ENCODE measurements around the gene GSK3B. TPM values are rescaled to one million over a fixed set of nuclear protein-coding genes. Genes with fewer than 3 reads are reported as not detected.

Gene GSK3B
- total RNA-seq, 6 donors from 2014 or later, result 41.4 to 84.9 (median 48.0) TPM

DNA sequence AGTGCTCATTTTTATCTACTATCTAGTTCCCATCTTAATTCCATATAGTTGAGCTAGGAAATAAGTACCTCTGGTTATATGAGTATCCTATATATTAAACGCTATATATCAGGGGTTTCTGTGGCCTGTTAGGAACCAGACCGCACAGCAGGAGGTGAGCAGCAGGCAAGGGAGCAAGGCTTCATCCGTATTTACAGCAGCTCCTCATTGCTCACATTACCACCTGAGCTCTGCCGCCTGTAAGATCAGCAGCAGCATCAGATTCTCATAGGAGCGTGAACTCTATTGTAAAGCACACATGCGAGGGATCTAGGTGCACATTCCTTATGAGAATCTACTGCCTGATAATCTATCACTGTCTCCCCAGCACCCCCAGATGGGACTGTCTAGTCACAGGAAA, 23.0 kb downstream of the GSK3B start:
- no peak overlapping the region for H3K27ac ChIP-seq
- no peak for DNase-seq
- H3K4me3 ChIP-seq, result no peak overlapping the region
- TF ChIP-seq POLR2A (IDR thresholded peaks at IDR 0.05), result no peak
- TF ChIP-seq, protein P1, sequence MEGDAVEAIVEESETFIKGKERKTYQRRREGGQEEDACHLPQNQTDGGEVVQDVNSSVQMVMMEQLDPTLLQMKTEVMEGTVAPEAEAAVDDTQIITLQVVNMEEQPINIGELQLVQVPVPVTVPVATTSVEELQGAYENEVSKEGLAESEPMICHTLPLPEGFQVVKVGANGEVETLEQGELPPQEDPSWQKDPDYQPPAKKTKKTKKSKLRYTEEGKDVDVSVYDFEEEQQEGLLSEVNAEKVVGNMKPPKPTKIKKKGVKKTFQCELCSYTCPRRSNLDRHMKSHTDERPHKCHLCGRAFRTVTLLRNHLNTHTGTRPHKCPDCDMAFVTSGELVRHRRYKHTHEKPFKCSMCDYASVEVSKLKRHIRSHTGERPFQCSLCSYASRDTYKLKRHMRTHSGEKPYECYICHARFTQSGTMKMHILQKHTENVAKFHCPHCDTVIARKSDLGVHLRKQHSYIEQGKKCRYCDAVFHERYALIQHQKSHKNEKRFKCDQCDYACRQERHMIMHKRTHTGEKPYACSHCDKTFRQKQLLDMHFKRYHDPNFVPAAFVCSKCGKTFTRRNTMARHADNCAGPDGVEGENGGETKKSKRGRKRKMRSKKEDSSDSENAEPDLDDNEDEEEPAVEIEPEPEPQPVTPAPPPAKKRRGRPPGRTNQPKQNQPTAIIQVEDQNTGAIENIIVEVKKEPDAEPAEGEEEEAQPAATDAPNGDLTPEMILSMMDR (IDR thresholded peaks at IDR 0.05), result no peak
- no peak for TF ChIP-seq EP300 (IDR thresholded peaks at IDR 0.05)
- no peak for TF ChIP-seq POLR2AphosphoS5 (IDR thresholded peaks at IDR 0.05)
- peaks cover 5 to 27% (median 10%) of the 10 kb centered on the region in 4 donors for H3K4me1 ChIP-seq
- H3K27me3 ChIP-seq, result no peaks in the 10 kb centered on the region
- no peaks in the 10 kb centered on the region for H3K36me3 ChIP-seq
- whole genome bisulfite sequencing, 2 donors, result 93 to 95% methylated on average over 6 of the region's 6 CpGs
- no peaks in the 10 kb centered on the region for H3K9me3 ChIP-seq
- no peak for ATAC-seq (ENCODE audit: low FRiP score in 2 of 2)

DNA sequence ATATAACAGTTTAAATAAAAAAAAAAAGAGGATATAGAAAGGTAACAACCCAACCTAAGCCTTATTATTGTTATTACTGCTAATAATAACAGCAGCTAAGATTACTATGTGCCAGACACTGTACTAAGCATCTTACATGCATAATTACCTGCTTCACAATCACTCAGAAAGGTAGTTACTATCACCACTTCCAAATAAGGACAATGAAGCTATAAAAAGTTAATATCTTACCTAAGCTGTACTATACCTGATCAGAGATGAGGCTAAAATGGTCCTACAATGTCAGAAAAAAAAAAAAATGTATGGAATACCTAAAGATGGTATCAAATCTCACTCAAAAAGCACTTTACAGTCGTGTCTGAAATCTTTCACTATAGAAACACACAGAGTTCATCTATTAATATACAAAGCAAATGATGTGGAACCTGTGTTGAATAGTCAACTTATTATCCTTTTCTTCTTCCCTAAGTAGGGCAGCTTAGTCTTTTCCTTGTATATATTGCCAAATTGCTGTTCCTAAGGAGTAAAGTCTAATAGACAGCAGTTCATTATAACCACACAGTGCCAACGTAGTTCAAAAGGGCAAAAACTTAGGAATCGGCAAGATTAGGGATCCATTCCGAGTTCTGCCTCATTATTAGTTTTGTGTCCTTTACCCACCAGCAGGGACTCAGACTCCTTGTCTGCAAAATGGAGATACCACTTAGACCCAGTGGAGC, 23.8 kb downstream of the GSK3B start:
- H3K4me3 ChIP-seq, result no peak overlapping the region
- DNase-seq, result no peak
- no peak overlapping the region for H3K27ac ChIP-seq
- no peaks in the 10 kb centered on the region for H3K36me3 ChIP-seq
- WGBS, 2 donors, result 76 to 85% methylated on average over 4 of the region's 4 CpGs
- peaks cover 5 to 27% (median 10%) of the 10 kb centered on the region in 4 donors for H3K4me1 ChIP-seq
- no peaks in the 10 kb centered on the region for H3K9me3 ChIP-seq
- TF ChIP-seq, protein P1 (IDR thresholded peaks at IDR 0.05), result no peak
- TF ChIP-seq POLR2AphosphoS5 (IDR thresholded peaks at IDR 0.05) (no peak), POLR2A (IDR thresholded peaks at IDR 0.05) (no peak), EP300 (IDR thresholded peaks at IDR 0.05) (no peak)
- ATAC-seq (ENCODE audit: low FRiP score in 2 of 2), result no peak
- no peaks in the 10 kb centered on the region for H3K27me3 ChIP-seq

DNA sequence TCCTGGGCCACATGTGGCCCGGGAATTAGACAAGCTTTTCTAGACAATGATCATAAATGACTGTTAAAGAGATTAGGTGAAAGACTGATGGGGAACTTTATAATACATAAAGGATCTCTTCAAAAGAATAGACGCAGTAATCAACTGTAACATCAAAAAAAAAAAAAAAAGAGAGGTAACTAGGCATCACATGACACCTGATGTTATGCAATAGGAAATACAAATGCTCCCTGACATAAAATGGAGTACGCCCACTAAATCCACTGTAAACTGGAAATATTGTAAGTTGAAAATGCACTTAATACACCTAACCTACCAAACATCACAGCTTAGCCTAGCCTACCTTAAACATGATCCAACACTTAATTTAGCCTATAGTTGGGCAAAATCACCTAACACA, 27.2 kb downstream of the GSK3B start:
- no peaks in the 10 kb centered on the region for H3K9me3 ChIP-seq
- no peak overlapping the region for H3K4me3 ChIP-seq
- 74 to 78% methylated on average over 3 of the region's 3 CpGs for WGBS, 2 donors
- H3K4me1 ChIP-seq, result peaks cover 5 to 27% (median 10%) of the 10 kb centered on the region in 4 donors
- ATAC-seq (ENCODE audit: low FRiP score in 2 of 2) (no peak), DNase-seq (no peak)
- H3K27ac ChIP-seq, result no peak overlapping the region
- H3K27me3 ChIP-seq, result no peaks in the 10 kb centered on the region
- TF ChIP-seq EP300 (IDR thresholded peaks at IDR 0.05), result no peak
- TF ChIP-seq POLR2A (IDR thresholded peaks at IDR 0.05), result no peak
- TF ChIP-seq POLR2AphosphoS5 (IDR thresholded peaks at IDR 0.05), result no peak
- TF ChIP-seq, protein P1 (IDR thresholded peaks at IDR 0.05), result no peak
- H3K36me3 ChIP-seq, result no peaks in the 10 kb centered on the region

DNA sequence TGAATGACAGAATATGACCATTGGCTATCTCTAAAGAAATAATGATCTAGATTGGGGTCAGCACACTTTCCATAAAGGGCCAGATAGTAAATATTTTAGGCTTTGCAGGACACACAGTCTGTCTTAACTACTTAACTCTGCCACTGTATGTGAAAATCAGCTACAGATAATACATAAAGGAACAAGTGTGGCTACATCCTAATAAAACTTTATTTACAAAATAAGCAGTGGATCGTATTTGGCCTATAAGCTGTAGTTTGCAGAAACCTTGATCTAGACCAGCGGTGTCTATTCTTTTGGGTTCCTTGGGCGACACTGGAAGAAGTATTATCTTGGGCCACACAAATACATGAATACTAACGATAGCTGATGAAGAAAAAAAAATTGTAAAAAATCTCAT, 27.6 kb downstream of the GSK3B start:
- no peak for DNase-seq
- Histone ChIP-seq H3K36me3 (no peaks in the 10 kb centered on the region), H3K9me3 (no peaks in the 10 kb centered on the region), H3K27ac (no peak overlapping the region), H3K4me1 (peaks cover 5 to 27% (median 8%) of the 10 kb centered on the region in 4 donors), H3K4me3 (no peak overlapping the region), H3K27me3 (no peaks in the 10 kb centered on the region)
- TF ChIP-seq POLR2A (IDR thresholded peaks at IDR 0.05) (no peak), EP300 (IDR thresholded peaks at IDR 0.05) (no peak), POLR2AphosphoS5 (IDR thresholded peaks at IDR 0.05) (no peak)
- WGBS, 2 donors, result 97 to 98% methylated on average over 4 of the region's 4 CpGs
- no peak for ATAC-seq (ENCODE audit: low FRiP score in 2 of 2)

DNA sequence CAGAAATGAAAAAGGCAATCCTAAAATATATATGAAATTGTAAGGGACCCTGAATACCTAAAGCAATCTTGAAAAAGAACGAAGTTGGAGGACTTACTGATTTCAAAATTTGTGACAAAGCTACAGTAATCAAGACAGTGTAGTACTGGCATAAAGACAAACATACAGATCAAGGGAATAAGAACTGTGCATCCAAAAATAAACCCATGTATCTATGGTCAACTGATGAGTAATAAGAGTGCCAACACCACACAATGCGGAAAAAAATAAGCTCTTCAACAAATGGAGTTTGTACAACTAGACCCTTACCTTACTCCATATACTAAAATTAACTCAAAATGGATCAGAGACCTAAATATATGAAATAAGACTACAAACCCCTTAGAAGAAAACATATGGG, 29.6 kb downstream of the GSK3B start:
- no peak overlapping the region for H3K4me3 ChIP-seq

More for the DNA sequence above, 29.6 kb downstream of the GSK3B start:
- DNase-seq (no peak), ATAC-seq (ENCODE audit: low FRiP score in 2 of 2) (no peak)
- TF ChIP-seq EP300 (IDR thresholded peaks at IDR 0.05) (no peak), POLR2A (IDR thresholded peaks at IDR 0.05) (no peak), POLR2AphosphoS5 (IDR thresholded peaks at IDR 0.05) (no peak)
- TF ChIP-seq, protein P1 (IDR thresholded peaks at IDR 0.05), result no peak
- Histone ChIP-seq H3K4me1 (peaks cover 6 to 20% (median 8%) of the 10 kb centered on the region in 4 donors), H3K36me3 (no peaks in the 10 kb centered on the region), H3K9me3 (no peaks in the 10 kb centered on the region), H3K27me3 (no peaks in the 10 kb centered on the region), H3K27ac (no peak overlapping the region)
- 88 to 94% methylated on average over 2 of the region's 2 CpGs for WGBS, 2 donors

Measured in upper lobe of left lung (tissue), 6 donors.